Activated T-cell treated with anti-CD3 and anti-CD28 coated beads, Interleukin-2, amount 50 U/mL, for 24 hours (primary cell): ENCODE measurements around the gene SPTBN5.
A peak's percentile ranks its signal among the peaks of the same experiment; 100 is the strongest.

ENCODE experiments used
- DNase-seq: peaks from one replicate; pipeline ENCODE4 v3.0.0-alpha.2; 2020
- H3K27ac Mint-ChIP-seq: 2 replicates; pipeline ENCODE4 v1.8.0; 2020; ENCODE audit warnings: mild to moderate bottlenecking, mixed read lengths
- H3K27me3 Mint-ChIP-seq: 2 replicates; pipeline ENCODE4 v1.8.0; 2020; ENCODE audit warnings: mixed read lengths
- H3K36me3 Mint-ChIP-seq: 2 replicates; pipeline ENCODE4 v1.8.0; 2020; ENCODE audit warnings: low read depth, mixed read lengths
- H3K4me1 Mint-ChIP-seq: 2 replicates; pipeline ENCODE4 v1.8.0; 2020; ENCODE audit warnings: low read depth, mixed read lengths
- H3K4me3 Mint-ChIP-seq: 2 replicates; pipeline ENCODE4 v1.8.0; 2020; ENCODE audit warnings: mild to moderate bottlenecking, moderate library complexity, mixed read lengths
- H3K9me3 Mint-ChIP-seq: 2 replicates; pipeline ENCODE4 v1.8.0; 2020; ENCODE audit warnings: mixed read lengths

Gene SPTBN5

GRCh38 chr15:41901431-41901830 lies 7.6 kb upstream of the SPTBN5 start:
- DNase-seq = no peak
- Mint-ChIP-seq H3K27me3 (no peaks in the 10 kb centered on the region), H3K27ac (peak overlapping the region; percentile 16), H3K9me3 (no peaks in the 10 kb centered on the region), H3K4me1 (peaks cover 9% of the 10 kb centered on the region), H3K4me3 (no peak overlapping the region), H3K36me3 (peaks cover 67% of the 10 kb centered on the region)

GRCh38 chr15:41900526-41901380 lies 6.9 kb upstream of the SPTBN5 start:
- Mint-ChIP-seq H3K4me1 (peaks cover 9% of the 10 kb centered on the region), H3K36me3 (peaks cover 60% of the 10 kb centered on the region), H3K27ac (no peak overlapping the region), H3K27me3 (no peaks in the 10 kb centered on the region), H3K4me3 (no peak overlapping the region), H3K9me3 (no peaks in the 10 kb centered on the region)
- DNase-seq = no peak

DNA sequence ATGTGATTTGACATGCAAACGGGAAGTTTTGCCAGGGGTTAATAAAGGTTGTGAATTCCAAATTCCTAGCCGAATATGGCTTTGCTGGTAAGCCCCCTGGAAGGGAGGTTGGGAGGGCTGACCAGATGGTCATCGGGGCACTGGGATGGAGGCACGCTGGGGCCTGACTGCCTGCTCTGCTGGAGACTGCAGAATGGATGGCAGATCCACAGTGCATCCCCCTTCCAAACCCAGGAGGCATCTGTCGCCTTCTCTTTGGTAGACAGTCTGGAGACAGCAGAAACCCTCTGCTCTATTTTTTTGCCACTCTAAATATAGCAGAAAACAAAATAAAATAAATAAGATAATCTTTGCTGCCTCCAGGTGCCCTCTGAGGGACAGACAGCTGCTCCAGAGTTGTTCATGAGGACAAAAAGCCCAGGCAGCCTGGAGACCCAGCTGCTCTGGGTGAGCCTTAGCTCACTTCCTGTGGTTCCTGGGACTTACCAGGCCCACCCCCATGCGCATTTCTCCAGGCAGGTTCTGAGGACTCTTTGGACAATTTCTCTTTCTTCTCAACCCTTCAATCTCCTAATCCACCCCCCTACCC lies 6.1 kb upstream of the SPTBN5 start:
- no peaks in the 10 kb centered on the region for H3K9me3 Mint-ChIP-seq
- H3K27ac Mint-ChIP-seq = no peak overlapping the region

GRCh38 chr15:41897363-41897799 lies 3.5 kb upstream of the SPTBN5 start:
- Mint-ChIP-seq H3K9me3 (no peaks in the 10 kb centered on the region), H3K27me3 (no peaks in the 10 kb centered on the region), H3K36me3 (peaks cover 40% of the 10 kb centered on the region), H3K27ac (peak overlapping the region; percentile 53), H3K4me1 (peaks cover 33% of the 10 kb centered on the region), H3K4me3 (no peak overlapping the region)
- no peak for DNase-seq

More for the DNA sequence above, 6.1 kb upstream of the SPTBN5 start:
- H3K36me3 Mint-ChIP-seq = peaks cover 52% of the 10 kb centered on the region
- no peaks in the 10 kb centered on the region for H3K27me3 Mint-ChIP-seq
- no peak overlapping the region for H3K4me3 Mint-ChIP-seq
- peaks cover 15% of the 10 kb centered on the region for H3K4me1 Mint-ChIP-seq
- no peak for DNase-seq

DNA sequence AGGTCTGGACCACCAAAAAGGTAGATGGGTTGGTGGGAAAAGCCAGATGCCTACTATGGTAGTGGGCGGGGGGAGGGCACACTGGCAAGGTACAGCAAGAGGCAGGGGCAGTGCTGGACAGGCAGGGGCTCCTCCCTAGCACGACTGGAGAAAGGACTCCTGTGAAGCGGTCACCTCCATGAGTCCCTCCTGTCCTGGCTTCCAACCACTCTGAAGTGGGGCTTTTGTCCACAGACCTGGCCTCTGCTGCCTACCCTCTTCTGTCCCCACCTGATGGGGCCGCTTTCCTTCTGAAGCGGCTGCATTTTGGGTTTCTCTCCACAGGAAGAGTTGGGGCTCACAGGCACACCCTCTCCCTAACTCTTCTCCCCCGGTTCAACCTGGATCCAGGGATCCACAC lies 2.7 kb upstream of the SPTBN5 start:
- Mint-ChIP-seq H3K9me3 (no peaks in the 10 kb centered on the region), H3K4me1 (peaks cover 34% of the 10 kb centered on the region), H3K27me3 (no peaks in the 10 kb centered on the region)

GRCh38 chr15:41895957-41896356 lies 2.1 kb upstream of the SPTBN5 start:
- H3K4me1 Mint-ChIP-seq = peaks cover 34% of the 10 kb centered on the region
- no peak overlapping the region for H3K4me3 Mint-ChIP-seq
- H3K27ac Mint-ChIP-seq = peak overlapping the region; percentile 61
- H3K36me3 Mint-ChIP-seq = peaks cover 33% of the 10 kb centered on the region
- H3K27me3 Mint-ChIP-seq = no peaks in the 10 kb centered on the region
- DNase-seq = no peak
- no peaks in the 10 kb centered on the region for H3K9me3 Mint-ChIP-seq

More for the DNA sequence above, 2.7 kb upstream of the SPTBN5 start:
- Mint-ChIP-seq H3K27ac (peak overlapping the region; percentile 61), H3K4me3 (no peak overlapping the region), H3K36me3 (peaks cover 39% of the 10 kb centered on the region)
- no peak for DNase-seq

DNA sequence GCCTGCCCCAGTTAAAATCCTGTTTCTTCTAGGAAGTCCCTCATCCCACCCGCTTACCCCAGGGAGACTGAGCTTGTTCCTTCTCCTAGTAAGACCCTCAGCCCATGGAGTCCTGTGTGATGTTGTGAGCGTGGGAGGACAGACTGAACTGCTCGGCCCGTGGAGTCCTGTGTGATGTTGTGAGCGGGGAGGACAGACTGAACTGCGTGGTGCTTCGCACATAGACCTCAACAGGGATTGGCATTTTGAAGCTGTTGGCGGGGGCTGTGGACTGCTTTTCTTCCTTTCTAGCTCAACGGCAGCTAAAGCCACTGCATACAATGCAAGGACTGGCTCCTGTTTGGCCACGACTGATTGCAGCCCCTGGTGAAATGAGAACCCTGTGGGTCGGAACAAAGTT lies 1.6 kb upstream of the SPTBN5 start:
- H3K9me3 Mint-ChIP-seq = no peaks in the 10 kb centered on the region
- peaks cover 29% of the 10 kb centered on the region for H3K36me3 Mint-ChIP-seq
- no peak for DNase-seq
- H3K27ac Mint-ChIP-seq = peak overlapping the region; percentile 87
- H3K4me1 Mint-ChIP-seq = peaks cover 34% of the 10 kb centered on the region
- peak overlapping the region; percentile 6 for H3K4me3 Mint-ChIP-seq
- H3K27me3 Mint-ChIP-seq = no peaks in the 10 kb centered on the region

DNA sequence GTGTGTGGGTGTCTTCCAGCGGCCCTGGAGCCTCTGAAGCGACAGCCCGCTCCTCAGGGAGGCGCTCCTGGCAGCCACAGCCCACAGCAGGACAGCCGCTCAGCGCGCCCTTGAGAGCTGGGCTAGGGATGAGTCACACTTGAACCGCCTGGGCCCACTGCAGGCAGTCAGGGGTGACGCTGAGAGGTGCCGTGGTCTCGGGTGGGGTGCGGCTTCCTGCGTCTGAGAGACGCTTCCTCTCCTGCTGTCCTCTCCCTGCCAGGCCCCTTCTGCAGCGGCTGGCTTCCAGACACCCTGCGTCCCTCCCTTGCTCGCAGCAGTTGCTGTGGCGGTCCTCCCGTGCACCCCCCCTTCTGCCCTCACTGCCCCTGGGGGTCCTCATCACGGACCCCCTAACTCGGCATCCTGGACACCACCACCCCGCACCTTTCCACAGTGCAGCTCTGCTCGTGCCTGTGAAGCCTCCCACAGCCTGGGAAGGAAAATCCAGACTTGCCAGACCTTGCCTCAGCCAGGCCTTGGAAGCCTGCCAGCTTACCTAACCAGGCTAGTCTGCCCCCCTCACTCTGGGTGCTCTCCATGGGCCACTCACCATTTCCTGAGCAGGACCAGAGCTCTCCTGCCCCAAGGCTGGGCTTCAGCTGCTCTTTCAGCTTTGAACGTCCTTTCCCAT lies 1.1 kb upstream of the SPTBN5 start:
- Mint-ChIP-seq H3K4me3 (peak overlapping the region; percentile 39), H3K27ac (peak overlapping the region; percentile 87), H3K9me3 (no peaks in the 10 kb centered on the region), H3K36me3 (peaks cover 25% of the 10 kb centered on the region), H3K27me3 (no peaks in the 10 kb centered on the region), H3K4me1 (peaks cover 34% of the 10 kb centered on the region)
- peak; percentile 78 for DNase-seq

DNA sequence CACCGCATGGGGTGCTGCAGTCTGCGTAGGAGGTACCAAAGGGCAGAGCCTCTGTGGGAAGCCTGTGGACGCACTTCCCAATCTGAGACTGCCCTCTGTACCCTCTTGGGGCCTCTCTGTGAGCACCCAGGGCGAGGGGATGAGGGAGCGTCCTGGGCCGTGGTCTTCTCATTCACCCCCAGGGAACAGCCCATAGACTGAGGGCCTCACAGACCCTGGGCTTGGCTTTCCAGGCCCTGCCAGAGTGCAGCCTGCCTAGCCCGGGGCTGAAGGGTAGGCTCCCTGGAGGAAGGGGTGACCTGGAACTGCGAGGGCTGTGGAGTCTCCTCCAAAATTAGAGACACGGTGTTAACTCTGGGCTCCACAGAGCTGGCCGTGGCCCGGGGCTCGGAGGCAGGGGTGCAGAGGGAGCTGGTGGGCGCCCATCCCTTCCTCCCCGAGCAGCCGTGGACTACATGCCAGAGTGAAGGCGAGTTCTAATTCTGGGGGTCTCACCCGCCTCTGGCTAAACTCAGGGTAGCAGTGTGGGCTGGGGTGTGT lies 468 bp upstream of the SPTBN5 start:
- peaks cover 34% of the 10 kb centered on the region for H3K4me1 Mint-ChIP-seq
- DNase-seq = no peak
- peak overlapping the region; percentile 87 for H3K27ac Mint-ChIP-seq
- peaks cover 19% of the 10 kb centered on the region for H3K36me3 Mint-ChIP-seq
- H3K4me3 Mint-ChIP-seq = peak overlapping the region; percentile 39
- no peaks in the 10 kb centered on the region for H3K9me3 Mint-ChIP-seq
- H3K27me3 Mint-ChIP-seq = no peaks in the 10 kb centered on the region

DNA sequence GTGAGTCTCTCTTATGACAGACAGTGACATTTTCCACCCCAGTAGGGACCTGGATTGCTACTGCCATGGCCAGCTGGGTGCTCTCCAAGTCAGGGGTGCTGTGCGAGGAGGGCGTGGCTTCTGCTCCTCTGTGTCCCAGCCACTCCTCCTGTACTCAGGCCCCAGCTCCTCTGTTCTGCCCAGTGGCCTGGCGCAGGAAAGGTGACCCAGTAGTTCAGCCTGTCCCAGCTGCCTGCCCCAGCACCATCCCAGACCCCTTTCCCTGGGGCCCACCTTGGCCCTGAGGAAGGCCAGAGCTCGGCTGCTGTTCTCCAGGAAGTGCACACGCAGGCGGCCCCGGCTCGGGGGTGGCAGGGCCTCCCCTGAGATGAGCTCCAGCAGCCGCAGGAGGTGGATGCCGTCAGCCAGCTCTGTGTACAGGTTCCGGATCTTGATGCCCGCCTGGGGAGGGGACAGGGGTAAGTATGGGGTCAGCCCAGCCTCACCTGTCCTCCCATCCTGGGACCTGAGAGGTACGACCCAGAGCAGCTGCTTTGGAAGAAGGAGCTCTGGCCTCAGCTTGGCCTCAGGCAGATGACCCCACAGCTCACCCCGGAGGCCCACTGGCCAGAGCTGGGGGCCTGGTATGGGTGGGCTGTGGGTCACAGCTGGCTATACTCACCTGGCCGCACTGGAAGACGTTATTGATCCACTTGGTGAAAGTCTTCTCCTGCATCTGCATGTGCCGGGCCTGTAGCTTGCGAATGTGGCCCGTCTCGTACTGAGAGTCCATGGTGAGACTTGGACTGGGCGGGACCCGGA lies 1.0 kb downstream of the SPTBN5 start:
- H3K4me3 Mint-ChIP-seq = peak overlapping the region; percentile 52

DNA sequence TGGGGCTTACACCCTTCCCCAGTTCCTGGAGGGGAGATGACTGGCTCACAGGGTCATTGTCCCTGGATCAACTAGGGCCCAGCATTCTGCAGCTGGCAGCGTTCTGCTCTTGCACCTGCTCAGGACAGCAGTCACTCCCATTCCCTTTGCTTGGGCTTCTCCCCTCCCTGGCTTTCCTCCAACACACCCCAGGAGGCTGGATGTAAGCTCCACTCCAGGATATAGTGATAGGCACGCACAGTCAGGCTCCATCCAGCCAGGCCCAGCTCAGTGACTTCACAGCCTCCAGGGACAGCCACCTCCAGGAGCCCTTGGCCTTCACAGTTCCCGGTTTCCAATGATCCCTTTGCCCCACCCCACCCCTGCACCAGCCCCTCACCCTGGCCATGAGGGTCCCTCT lies 1.9 kb downstream of the SPTBN5 start:
- Mint-ChIP-seq H3K9me3 (no peaks in the 10 kb centered on the region), H3K36me3 (no peaks in the 10 kb centered on the region), H3K27me3 (no peaks in the 10 kb centered on the region), H3K4me3 (no peak overlapping the region), H3K27ac (peak overlapping the region; percentile 84), H3K4me1 (peaks cover 48% of the 10 kb centered on the region)
- DNase-seq = no peak

More for the DNA sequence above, 1.0 kb downstream of the SPTBN5 start:
- H3K27me3 Mint-ChIP-seq = no peaks in the 10 kb centered on the region
- no peaks in the 10 kb centered on the region for H3K9me3 Mint-ChIP-seq
- peak; percentile 55 for DNase-seq
- H3K36me3 Mint-ChIP-seq = peaks cover 7% of the 10 kb centered on the region
- H3K4me1 Mint-ChIP-seq = peaks cover 44% of the 10 kb centered on the region
- peak overlapping the region; percentile 84 for H3K27ac Mint-ChIP-seq

GRCh38 chr15:41891226-41891625 lies 2.6 kb downstream of the SPTBN5 start:
- Mint-ChIP-seq H3K9me3 (no peaks in the 10 kb centered on the region), H3K36me3 (no peaks in the 10 kb centered on the region), H3K4me3 (no peak overlapping the region), H3K27me3 (no peaks in the 10 kb centered on the region), H3K4me1 (peaks cover 48% of the 10 kb centered on the region), H3K27ac (no peak overlapping the region)
- DNase-seq = no peak

GRCh38 chr15:41890050-41890690 lies 3.7 kb downstream of the SPTBN5 start:
- DNase-seq = no peak
- H3K27me3 Mint-ChIP-seq = no peaks in the 10 kb centered on the region
- no peaks in the 10 kb centered on the region for H3K9me3 Mint-ChIP-seq
- H3K36me3 Mint-ChIP-seq = no peaks in the 10 kb centered on the region
- H3K27ac Mint-ChIP-seq = no peak overlapping the region
- H3K4me3 Mint-ChIP-seq = no peak overlapping the region
- H3K4me1 Mint-ChIP-seq = peaks cover 46% of the 10 kb centered on the region
